Keratinocyte (primary cell): ENCODE results near the gene ALG6. TPM values are rescaled to one million over a fixed set of nuclear protein-coding genes. Genes with fewer than 3 reads are reported as not detected.

ENCODE experiments used
- DNase-seq: peaks from one replicate; pipeline ENCODE4 v3.0.0-alpha.2; 2011; ENCODE audit warnings: low read depth, missing footprints, low spot score
- FAIRE-seq: peaks from 2 replicates; lab custom pipeline; 2011; peaks lifted over from hg19 to GRCh38; lab: Jason Lieb, UNC
- H2AFZ ChIP-seq: 2 replicates; pipeline ENCODE4 v1.6.0; 2012; ENCODE audit warnings: low read length, control low read depth, inconsistent platforms; ENCODE audit not compliant: control insufficient read depth
- H3K27ac ChIP-seq: 2 replicates; pipeline ENCODE4 v1.5.1; 2011; ENCODE audit warnings: low read length; ENCODE audit not compliant: control insufficient read depth, insufficient read depth
- H3K27me3 ChIP-seq: 3 replicates; pipeline ENCODE4 v1.6.0; 2011; ENCODE audit warnings: low read length; ENCODE audit not compliant: control insufficient read depth, insufficient read depth; ENCODE audit errors: extremely low read depth
- H3K36me3 ChIP-seq, 2 experiments: 2 replicates in 1 of 2; 3 replicates in 1 of 2; pipeline ENCODE4 v1.5.1; 2011; ENCODE audit warnings: low read length in 2 of 2, mild to moderate bottlenecking in 1 of 2; ENCODE audit not compliant: control insufficient read depth in 2 of 2, insufficient read depth in 2 of 2; ENCODE audit errors: extremely low read depth in 1 of 2
- H3K4me1 ChIP-seq: 3 replicates; pipeline ENCODE4 v1.5.1; 2011; ENCODE audit warnings: low read length; ENCODE audit not compliant: control insufficient read depth, insufficient read depth; ENCODE audit errors: extremely low read depth
- H3K4me2 ChIP-seq: 3 replicates; pipeline ENCODE4 v1.6.0; 2011; ENCODE audit warnings: low read depth, low read length; ENCODE audit not compliant: control insufficient read depth, insufficient read depth; ENCODE audit errors: extremely low read depth
- H3K4me3 ChIP-seq, 3 experiments: fragments of 200-600 bp in 1 of 3; sonication (generic) in 1 of 3; 2 replicates in 2 of 3; 3 replicates in 1 of 3; pipeline ENCODE4 v1.5.1; 2011 to 2016; ENCODE audit warnings: low read length in 3 of 3, mild to moderate bottlenecking in 3 of 3, control low read depth in 2 of 3, inconsistent platforms in 1 of 3, low read depth in 1 of 3, mixed read lengths in 1 of 3, mixed run types in 1 of 3, moderate library complexity in 1 of 3; ENCODE audit not compliant: control insufficient read depth in 2 of 3, insufficient read depth in 2 of 3; ENCODE audit errors: extremely low read depth in 1 of 3
- H3K79me2 ChIP-seq: 2 replicates; pipeline ENCODE4 v1.6.0; 2012; ENCODE audit warnings: low read length; ENCODE audit not compliant: control insufficient read depth, insufficient read depth
- H3K9ac ChIP-seq: 3 replicates; pipeline ENCODE4 v1.6.0; 2011; ENCODE audit warnings: low read length; ENCODE audit not compliant: control insufficient read depth, insufficient read depth; ENCODE audit errors: extremely low read depth
- H3K9me1 ChIP-seq: 3 replicates; pipeline ENCODE4 v1.6.0; 2011; ENCODE audit warnings: low read length; ENCODE audit not compliant: control insufficient read depth, insufficient read depth; ENCODE audit errors: extremely low read depth
- H3K9me3 ChIP-seq: 2 replicates; pipeline ENCODE4 v1.5.1; 2012; ENCODE audit warnings: low read depth, low read length; ENCODE audit not compliant: control insufficient read depth
- H4K20me1 ChIP-seq: 3 replicates; pipeline ENCODE4 v1.6.0; 2011; ENCODE audit warnings: low read length; ENCODE audit not compliant: control insufficient read depth, insufficient read depth; ENCODE audit errors: extremely low read depth
- EZH2 ChIP-seq: IDR thresholded peaks from one replicate; pipeline ENCODE4 v1.6.1; 2012; ENCODE audit warnings: inconsistent platforms, mild to moderate bottlenecking, low read length, moderate library complexity
- dilution Hi-C: fragments of 300-500 bp; cut with MboI; formaldehyde crosslinking; loops from one replicate; pipeline ENCODE4 v1.7.0; 2020; ENCODE audit warnings: low sequenced_read_pairs; ENCODE audit not compliant: extremely low pct_ligation_motif_present
- polyA plus RNA-seq, 5 experiments: library from polyadenylated mRNA; depleted of rRNA in 3 of 5; stranded (reverse) in 3 of 5; stranded (forward) in 1 of 5; unstranded in 1 of 5; fragments of >200 nt; gene quantifications; 1 replicate in 1 of 5; 2 replicates in 3 of 5; 3 replicates in 1 of 5; pipeline versions ENCODE4 v1.2.1 to v1.2.3, GENCODE V29; 2011 to 2012; ENCODE audit warnings: missing spikeins in 2 of 5, low read depth in 1 of 5, low replicate concordance in 1 of 5
- TF ChIP-seq, protein P1 (sequence below), 3 experiments: IDR thresholded peaks in 1 of 3; conservative IDR thresholded peaks in 1 of 3; optimal IDR thresholded peaks in 1 of 3; 2 replicates in 2 of 3; 3 replicates in 1 of 3; pipeline versions ENCODE3 to v1.5.1; 2011; ENCODE audit warnings: low read length in 3 of 3, mild to moderate bottlenecking in 3 of 3, moderate library complexity in 2 of 3, control low read depth in 1 of 3, inconsistent platforms in 1 of 3; ENCODE audit not compliant: insufficient read depth in 2 of 3; ENCODE audit errors: extremely low read depth in 1 of 3

ALG6 gene
- polyA plus RNA-seq, 1 donor (not counting 4 experiments of a cell fraction or from before 2014, with no cell fraction given) = 20.5 TPM

DNA sequence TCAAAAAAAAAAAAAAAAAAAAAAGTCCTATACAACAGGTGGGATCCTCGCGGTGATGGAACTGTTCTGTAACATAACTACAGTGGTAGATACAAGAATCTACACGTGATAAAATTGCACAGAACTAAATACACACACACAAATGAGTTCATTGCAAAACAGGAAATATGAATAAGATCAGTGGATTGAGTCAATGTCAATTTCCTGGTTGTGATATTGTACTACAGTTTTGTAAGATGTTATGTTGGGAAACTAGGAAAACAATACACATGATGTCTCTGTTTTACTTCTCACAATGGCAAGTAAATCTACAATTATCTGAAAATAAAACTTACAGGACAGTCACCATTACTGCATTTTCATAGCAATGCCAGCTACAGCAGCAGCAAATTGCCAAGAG lies 95.8 kb downstream of the ALG6 start:
- no peak for DNase-seq
- no peaks in the 10 kb centered on the region for H3K9me3 ChIP-seq
- no peak overlapping the region for H3K9ac ChIP-seq
- H3K9me1 ChIP-seq = no peaks in the 10 kb centered on the region
- dilution Hi-C loops = no loop called here
- no peak overlapping the region for H3K4me3 ChIP-seq
- no peak overlapping the region for H3K4me2 ChIP-seq
- no peaks in the 10 kb centered on the region for H3K79me2 ChIP-seq
- no peak overlapping the region for H3K27ac ChIP-seq
- TF ChIP-seq, protein P1, sequence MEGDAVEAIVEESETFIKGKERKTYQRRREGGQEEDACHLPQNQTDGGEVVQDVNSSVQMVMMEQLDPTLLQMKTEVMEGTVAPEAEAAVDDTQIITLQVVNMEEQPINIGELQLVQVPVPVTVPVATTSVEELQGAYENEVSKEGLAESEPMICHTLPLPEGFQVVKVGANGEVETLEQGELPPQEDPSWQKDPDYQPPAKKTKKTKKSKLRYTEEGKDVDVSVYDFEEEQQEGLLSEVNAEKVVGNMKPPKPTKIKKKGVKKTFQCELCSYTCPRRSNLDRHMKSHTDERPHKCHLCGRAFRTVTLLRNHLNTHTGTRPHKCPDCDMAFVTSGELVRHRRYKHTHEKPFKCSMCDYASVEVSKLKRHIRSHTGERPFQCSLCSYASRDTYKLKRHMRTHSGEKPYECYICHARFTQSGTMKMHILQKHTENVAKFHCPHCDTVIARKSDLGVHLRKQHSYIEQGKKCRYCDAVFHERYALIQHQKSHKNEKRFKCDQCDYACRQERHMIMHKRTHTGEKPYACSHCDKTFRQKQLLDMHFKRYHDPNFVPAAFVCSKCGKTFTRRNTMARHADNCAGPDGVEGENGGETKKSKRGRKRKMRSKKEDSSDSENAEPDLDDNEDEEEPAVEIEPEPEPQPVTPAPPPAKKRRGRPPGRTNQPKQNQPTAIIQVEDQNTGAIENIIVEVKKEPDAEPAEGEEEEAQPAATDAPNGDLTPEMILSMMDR (optimal IDR thresholded peaks at IDR 0.05 in 1 of 3, IDR thresholded peaks at IDR 0.05 in 1 of 3, conservative IDR thresholded peaks at IDR 0.05 in 1 of 3; ENCODE audit: extremely low read depth in 1 of 3, insufficient read depth in 2 of 3, low read length in 3 of 3) = no peak
- no peak for TF ChIP-seq EZH2
- FAIRE-seq = no peak
- H3K27me3 ChIP-seq = no peaks in the 10 kb centered on the region
- no peaks in the 10 kb centered on the region for H3K36me3 ChIP-seq
- H4K20me1 ChIP-seq = no peaks in the 10 kb centered on the region
- H2AFZ ChIP-seq = no peak overlapping the region
- no peaks in the 10 kb centered on the region for H3K4me1 ChIP-seq

- Histone ChIP-seq H2AFZ (no peak overlapping the region), H3K9me3 (no peaks in the 10 kb centered on the region), H3K27me3 (no peaks in the 10 kb centered on the region), H3K4me3 (no peak overlapping the region), H3K36me3 (no peaks in the 10 kb centered on the region), H3K27ac (no peak overlapping the region), H3K4me2 (no peak overlapping the region), H3K79me2 (no peaks in the 10 kb centered on the region), H3K9me1 (no peaks in the 10 kb centered on the region), H4K20me1 (no peaks in the 10 kb centered on the region), H3K4me1 (no peaks in the 10 kb centered on the region), H3K9ac (no peak overlapping the region)
- dilution Hi-C loops = no loop called here
- TF ChIP-seq, protein P1 (optimal IDR thresholded peaks at IDR 0.05 in 1 of 3, IDR thresholded peaks at IDR 0.05 in 1 of 3, conservative IDR thresholded peaks at IDR 0.05 in 1 of 3; ENCODE audit: extremely low read depth in 1 of 3, insufficient read depth in 2 of 3, low read length in 3 of 3) = no peak
- no peak for TF ChIP-seq EZH2
- DNase-seq (no peak), FAIRE-seq (no peak)
Measured at GRCh38 chr1:63466181-63466580, 98.8 kb downstream of the ALG6 start.
